GM12878 (cell line): Measurements from ENCODE around the gene POU1F1. TPM values are rescaled to one million over a fixed set of nuclear protein-coding genes. Genes with fewer than 3 reads are reported as not detected.

Source experiments
- CEBPZ ChIP-seq: fragments of 150-350 bp; IDR thresholded peaks from 2 replicates; pipeline ENCODE4 v1.6.1; 2016; ENCODE audit warnings: low read depth, low read length
- JUNB ChIP-seq: IDR thresholded peaks from 2 replicates; pipeline ENCODE4 v1.6.1; 2016; ENCODE audit warnings: antibody characterized with exemption, mild to moderate bottlenecking
- STAT1 ChIP-seq: fragments of 450-650 bp; conservative IDR thresholded peaks from 2 replicates; pipeline ENCODE4 v1.6.1; 2014; ENCODE audit warnings: antibody characterized with exemption, mild to moderate bottlenecking
- TCF12 ChIP-seq: IDR thresholded peaks from 2 replicates; pipeline ENCODE4 v1.6.1; 2011; ENCODE audit warnings: low read depth, mild to moderate bottlenecking, low read length
- microRNA-seq: library from miRNA; unstranded; fragments of <30 nt; microRNA quantifications from one replicate; pipeline ENCODE4, GENCODE V29; 2018
- polyA plus RNA-seq, 11 experiments: library from polyadenylated mRNA; depleted of rRNA in 4 of 11; unstranded in 6 of 11; stranded (reverse) in 5 of 11; fragments of >200 nt; fragmentation: Nextera tagmentation in 4 of 11; fragmentation: Illumina TruSeq in 1 of 11; extraction: Ambion mirVana in 4 of 11; extraction: Trizol in 1 of 11; gene quantifications; 1 replicate in 1 of 11; 2 replicates in 10 of 11; pipeline versions ENCODE4 v1.2.1 to v1.2.3, GENCODE V29; 2011 to 2016; ENCODE audit warnings: inconsistent platforms in 2 of 11, missing spikeins in 2 of 11, low read depth in 1 of 11
- small RNA-seq: library from RNA; depleted of rRNA; stranded (forward); fragments of <200 nt; gene quantifications from one replicate; pipeline ENCODE3, GENCODE V24; 2014
- total RNA-seq, 4 experiments: library from RNA; depleted of rRNA in 3 of 4; stranded (reverse); fragments of >200 nt in 3 of 4; fragmentation: Illumina TruSeq in 1 of 4; extraction: Trizol in 1 of 4; gene quantifications; 2 replicates each; pipeline versions ENCODE4 v1.2.1 to v1.2.3, GENCODE V29; 2013 to 2021

POU1F1 gene
- total and polyA plus RNA-seq, 10 of the 15 experiments (the other 5 are each of a cell fraction or from before 2014, with no cell fraction given): 0.04 TPM; not detected in 9

GRCh38 chr3:87218560-87218959 is 57.8 kb downstream of the POU1F1 start (continued):
- TF ChIP-seq TCF12 (no peak), CEBPZ (no peak), JUNB (no peak), STAT1 (no peak)

Small RNAs within 50 kb of the gene (microRNA-seq; reads per million reads assigned to microRNA genes)
- not detected for gene MIR4795

Small RNAs within 50 kb of the gene (small RNA-seq; reads per million reads assigned to genes)
- not detected for gene MIR4795

Other genes starting within 250 kb of the POU1F1 start
- 14.9 and 17.5 TPM in 2 replicates for gene CHMP2B, start 49.3 kb downstream of the POU1F1 start, total RNA-seq (2014; rRNA removed)
- 26.5 and 27.7 TPM in 2 replicates for gene CHMP2B, start 49.3 kb downstream of the POU1F1 start, total RNA-seq (2014; rRNA removed; fragmentation: Illumina TruSeq; extraction: Trizol)
- 26.8 and 28.4 TPM in 2 replicates for gene CHMP2B, start 49.3 kb downstream of the POU1F1 start, total RNA-seq (2021)
- 20.2 and 30.4 TPM in 2 replicates for gene CHMP2B, start 49.3 kb downstream of the POU1F1 start, polyA plus RNA-seq (2011; rRNA removed)
- 26.7 and 34.6 TPM in 2 replicates for gene CHMP2B, start 49.3 kb downstream of the POU1F1 start, polyA plus RNA-seq (2014; fragmentation: Illumina TruSeq; extraction: Trizol)
- 10 to 100 TPM; 15.7 to 22.5 TPM for gene CHMP2B, start 49.3 kb downstream of the POU1F1 start, polyA plus RNA-seq (2014; fragmentation: Nextera tagmentation; extraction: Ambion mirVana)
- 12.7 and 15.8 TPM in 2 replicates for gene CHMP2B, start 49.3 kb downstream of the POU1F1 start, polyA plus RNA-seq (2014; rRNA removed)
- 10 to 100 TPM; 42.1 to 54.8 TPM for gene CHMP2B, start 49.3 kb downstream of the POU1F1 start, polyA plus RNA-seq (2016; fragmentation: Nextera tagmentation; extraction: Ambion mirVana)